GM19372 (cell line): Measurements from ENCODE around the gene GOLGA6L2.
"Not testable (repeated sequence)": the region's sequence is repeated elsewhere in the genome, so short reads cannot be mapped to it uniquely, and the experiment has no call there.

Experiments
- ATAC-seq: cut with Tn5 transposase; IDR thresholded peaks from one replicate; pipeline ENCODE4 v1.9.1; 2021; ENCODE audit warnings: mild to moderate bottlenecking, low read depth, moderate library complexity; ENCODE audit not compliant: unreplicated experiment

GOLGA6L2 gene

DNA sequence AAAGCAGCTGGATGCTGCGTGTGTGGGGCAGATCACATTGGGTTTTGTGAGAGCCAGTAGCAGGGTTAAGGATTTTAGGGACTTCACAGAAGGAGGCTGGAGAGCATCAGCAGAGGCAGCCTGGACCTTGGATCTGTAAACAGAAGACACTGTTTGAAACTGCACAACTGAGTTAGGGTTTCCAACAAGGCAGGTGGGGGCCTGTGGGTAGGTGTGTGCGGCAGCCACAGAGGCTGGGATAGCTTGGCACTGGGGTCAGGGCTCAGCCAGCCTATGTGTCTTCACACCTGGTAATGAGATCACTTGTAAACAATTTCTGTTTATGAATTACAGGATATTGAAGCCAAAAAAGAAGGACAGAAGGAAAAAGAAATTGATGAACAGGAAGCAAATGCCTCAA lies 12.3 kb downstream of the GOLGA6L2 start:
- ATAC-seq = not testable (repeated sequence)

DNA sequence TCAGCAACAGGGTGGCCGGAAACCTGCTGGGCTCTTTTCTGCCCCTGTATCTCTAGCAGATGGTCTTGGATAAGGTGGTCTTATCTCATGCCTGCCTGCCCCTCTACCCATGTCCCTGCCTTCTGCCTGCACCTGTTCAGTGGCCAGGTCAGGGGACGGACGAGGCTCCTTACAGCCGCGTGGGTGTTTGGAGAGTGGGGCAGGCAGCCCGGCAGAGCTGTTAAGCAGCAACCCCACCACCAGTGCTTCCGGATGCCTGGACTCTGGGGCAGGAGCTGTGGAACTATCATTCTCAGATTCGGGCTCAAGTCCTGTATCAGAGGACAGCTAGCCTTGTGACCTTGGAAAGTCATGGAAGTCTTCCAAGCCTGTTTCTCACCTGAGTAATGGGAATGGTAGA lies 21.7 kb downstream of the GOLGA6L2 start:
- not testable (repeated sequence) for ATAC-seq

DNA sequence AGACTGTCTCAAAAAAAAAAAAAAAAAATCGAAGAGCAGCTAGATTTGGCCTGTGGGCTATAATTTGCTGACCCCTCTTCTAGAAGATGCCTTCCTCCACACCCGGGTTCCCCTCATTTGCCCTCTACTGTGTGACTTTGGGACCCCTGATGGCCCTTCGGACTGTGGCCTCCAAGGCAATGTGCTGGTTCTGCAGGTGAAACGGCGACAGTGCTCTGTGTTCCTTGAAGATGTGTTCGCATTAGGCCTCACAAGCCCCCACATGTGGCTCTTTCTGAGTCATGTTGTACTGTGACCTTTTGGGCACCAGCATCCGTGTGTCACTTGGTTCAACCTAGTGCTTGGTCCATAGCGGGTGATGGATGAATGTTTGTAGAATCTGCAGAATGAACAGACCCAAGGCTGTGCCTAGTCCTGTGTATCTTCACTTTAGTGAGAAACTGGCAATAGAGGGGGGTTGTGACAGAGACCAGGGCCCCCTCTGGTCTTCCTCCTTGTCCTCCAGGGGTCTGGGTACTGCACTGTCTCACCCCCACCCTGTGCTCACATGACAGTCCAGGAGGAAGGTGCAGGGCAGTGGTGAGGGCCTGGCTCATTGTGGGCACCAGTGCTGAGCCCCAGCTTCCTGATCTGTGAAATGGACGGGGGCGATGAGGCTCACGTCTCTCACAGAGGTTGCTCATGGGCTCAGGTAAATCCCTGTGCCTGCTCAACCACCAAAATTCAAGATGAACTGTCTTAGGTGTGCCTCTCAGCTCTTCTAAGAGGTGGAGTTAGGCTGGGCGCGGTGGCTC lies 22.7 kb downstream of the GOLGA6L2 start:
- ATAC-seq = no peak

DNA sequence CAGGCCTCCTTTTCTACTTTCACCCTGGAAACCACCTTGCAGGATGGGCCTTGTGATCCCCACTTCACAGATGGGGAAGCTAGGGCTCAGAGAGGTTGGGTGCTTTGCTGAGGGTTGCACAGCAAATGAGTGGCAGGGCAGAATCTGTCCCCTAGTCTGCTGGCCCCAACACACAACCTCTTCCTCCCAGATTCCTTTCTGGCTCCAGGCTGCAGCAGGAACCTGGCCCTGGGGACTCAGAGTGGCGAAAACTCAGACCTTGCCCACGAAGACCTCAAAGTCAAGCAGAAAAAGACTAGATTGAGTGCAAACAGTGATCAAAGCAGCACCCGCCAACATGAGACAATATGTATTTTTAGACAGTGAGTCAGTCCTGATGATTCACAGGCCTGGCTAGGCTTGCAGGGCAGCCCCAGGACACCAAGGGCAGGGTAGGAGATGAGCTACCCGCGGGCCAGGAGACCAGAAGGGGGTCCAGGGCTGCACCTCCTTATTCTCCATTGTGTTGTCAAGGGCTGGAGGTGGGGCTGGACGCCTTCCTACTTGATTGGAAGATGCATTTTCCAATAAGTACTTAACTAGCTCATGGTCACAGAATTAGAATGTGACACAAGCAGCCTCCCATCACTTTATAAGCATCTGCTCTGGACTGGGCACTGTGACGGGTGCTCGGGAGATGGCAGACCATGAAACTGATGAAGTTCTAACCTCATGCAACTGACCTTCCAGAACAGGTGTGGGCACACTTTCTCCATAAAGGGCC lies 23.9 kb downstream of the GOLGA6L2 start:
- no peak for ATAC-seq

DNA sequence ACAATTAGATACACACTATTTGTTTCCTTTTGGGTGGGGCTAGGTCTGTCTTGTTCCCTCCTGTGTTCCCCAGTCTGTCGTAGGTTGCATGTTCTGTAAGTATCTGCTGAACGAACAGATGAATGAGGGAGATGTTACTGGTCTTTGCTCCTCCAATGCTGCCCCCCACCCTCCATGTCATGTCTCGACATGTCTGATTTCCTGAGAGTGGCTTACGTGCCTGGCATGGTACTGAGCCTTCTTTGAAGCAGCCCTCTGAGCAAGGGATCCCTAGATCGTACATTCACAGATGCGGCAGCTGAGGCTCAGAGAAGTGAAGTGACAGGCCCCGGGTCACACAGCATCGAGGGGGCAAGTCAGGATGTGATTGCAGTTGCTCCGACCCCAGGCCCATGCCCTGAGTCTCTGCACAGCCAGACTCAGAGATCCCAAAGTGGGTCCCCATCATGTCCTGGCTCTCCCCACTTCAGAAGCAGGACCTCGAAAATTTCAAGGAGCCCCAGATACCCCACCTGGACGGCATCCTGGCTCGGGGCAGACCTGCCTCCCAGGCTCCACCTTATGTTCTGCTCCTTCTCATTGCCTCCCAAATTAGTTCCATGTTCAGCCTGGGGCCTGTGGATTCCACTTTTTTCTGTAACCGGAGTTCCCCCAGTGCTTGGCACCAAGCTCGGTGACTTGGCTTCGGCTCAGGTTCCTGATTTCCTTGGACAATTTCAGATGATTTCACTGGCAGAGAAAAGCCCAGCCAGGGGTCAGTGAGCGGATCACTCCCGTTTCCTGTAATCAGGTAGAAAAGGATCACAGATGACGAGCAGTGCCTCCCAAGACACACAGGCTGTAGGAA lies 24.7 kb downstream of the GOLGA6L2 start:
- ATAC-seq = no peak

DNA sequence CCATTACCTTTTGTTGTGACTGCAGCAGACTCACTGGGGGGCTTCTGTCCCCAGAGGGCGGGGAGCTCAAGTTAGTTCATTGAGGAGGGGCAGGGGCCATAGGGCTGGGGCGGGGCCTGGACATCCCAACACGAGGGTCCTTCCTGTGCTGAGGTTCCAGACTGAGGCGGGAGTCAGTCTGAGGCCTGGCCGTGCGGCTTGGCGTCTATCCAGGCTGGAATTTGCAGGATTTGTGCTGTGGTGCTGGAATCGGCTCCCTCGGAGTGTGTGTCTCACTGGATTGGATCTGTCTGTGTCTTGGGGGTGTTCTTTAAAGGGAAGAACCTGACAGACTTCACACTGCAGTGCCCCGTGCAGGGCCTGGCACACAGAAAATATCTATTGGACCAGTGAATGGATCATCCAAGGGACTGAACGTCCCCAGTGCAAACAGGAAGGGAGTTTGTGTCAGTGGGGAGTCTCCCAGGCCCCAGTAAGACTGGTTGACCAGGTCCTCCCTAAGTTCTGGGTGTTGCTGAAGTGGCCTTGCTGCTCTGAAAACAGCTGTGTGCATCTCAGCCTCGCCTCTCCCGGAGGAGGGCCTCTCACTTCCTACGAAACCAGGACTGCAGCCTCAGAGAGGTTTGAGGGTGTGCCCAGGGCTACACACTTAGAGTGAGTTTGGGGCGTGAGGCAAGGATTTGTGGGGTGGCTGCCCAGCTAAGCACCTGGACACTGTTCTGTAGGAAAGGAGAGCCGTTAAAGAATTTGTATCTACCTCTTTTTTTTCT lies 26.1 kb downstream of the GOLGA6L2 start:
- no peak for ATAC-seq

DNA sequence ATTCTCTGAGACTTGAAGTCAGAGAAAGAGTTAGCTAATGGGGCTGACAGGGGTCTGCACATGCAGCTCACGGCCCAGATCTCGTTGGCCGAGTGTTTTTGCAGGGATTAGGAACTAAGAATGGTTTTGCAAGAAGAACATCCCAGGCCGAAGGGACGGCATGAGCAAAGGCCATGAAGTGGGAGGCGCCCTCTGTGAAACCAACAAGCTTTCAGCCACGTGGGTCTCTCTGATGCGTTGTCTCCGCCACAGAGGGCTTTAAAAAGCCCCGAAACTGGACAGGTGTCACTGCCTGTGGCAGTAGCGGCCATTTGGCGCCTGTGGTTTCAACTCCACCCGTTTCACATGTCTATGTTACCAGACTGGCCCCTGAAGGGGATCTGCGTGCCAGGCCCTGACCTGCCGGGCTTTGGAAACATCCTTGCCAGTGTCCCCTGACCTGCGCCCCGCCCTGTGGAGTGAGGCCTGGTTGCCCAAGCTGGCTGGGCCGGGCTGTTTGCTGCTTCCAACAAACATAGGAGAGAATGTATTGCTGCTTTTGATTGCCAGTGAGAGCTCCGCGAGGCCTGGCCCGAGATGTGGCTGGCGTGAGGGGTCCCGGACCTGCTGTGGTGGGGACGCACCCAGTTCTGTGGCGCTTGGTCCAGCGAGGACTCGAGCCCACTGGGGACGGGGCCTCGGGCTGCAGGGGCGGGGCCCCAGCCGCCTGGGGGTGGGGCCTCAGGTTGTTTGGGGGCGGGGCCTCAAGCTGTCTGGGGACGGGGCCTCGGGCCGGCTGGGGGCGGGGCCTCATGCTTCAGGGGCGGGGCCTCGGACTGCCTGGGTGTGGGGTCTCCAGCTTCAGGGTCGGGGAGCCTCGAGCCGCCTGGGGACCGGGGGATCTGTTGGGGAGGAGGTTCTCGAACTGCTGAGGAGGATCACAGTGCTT lies 30.4 kb downstream of the GOLGA6L2 start:
- no peak for ATAC-seq

DNA sequence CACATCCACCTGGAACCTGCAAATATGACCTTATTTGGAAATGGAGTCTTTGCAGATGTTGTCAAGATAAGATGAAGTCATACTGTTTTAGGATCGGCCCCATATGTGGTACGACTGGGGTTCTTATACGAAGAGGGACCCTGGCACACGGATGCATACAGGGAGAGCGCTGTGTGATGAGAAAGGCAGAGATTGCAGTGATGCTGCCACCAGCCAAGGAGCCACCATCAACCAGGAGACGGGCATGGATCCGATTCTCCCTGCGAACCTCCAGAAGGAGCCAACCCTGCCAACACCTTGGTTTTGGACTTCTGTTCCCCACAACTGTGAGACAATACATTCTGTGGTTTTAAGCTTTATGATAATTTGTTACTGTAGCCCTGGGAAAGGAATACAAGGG lies 31.2 kb downstream of the GOLGA6L2 start:
- not testable (repeated sequence) for ATAC-seq

DNA sequence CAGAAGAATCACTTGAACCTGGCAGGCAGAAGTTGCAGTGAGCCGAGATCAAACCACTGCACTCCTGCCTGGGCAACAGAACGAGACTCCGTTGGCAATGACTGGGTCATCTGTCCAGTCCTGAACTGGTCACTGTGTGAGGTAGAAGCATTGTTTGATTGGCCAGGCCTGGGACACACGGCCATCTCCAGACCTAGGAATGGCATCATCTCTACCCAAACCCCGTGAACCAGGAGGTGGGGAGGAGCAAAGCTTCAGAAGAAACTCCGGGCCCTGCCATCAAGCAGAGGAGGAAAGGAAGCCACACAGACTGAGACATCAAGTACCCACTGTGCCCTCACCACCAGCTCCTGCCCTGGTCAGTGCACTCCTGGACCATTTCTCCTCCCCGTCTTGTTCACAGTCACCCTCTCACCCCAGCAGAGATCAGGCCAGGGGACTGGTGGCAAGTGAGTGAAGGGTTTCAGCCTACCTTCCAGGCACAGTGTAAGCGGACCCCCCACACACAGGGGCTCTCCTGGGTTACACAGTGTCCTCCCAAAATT lies 31.6 kb downstream of the GOLGA6L2 start:
- ATAC-seq = no peak

DNA sequence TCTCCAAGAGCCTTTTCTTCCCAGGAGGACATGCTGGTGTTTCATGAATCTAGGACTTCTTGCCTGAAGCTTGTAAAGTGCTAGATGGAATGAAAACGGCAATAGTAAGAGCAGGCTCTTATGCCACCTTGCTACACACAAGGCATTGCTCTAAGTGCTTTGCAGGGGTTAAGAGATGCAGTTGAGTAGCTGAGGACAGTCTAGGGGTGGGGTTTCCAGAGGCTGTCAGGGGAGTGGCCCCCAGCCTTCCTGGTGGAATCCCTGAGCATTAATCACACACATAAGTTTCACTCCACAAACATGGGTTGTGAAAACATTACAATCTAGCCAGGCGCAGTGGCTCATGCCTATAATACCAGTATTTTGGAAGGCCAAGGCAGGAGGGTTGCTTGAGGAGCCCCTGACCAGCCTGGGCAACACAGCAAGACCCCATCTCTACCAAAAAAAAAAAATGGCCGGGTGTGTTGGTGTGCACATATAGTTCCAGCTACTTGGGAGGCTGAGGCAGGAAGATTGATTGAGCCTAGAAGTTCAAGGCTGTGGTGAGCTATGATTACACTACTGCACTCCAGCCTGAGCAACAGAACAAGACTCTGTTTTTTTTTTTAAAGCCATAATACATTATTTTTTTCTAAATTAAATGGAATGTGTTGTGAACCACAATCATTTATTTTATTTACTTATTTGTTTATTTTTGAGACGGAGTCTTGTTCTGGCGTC lies 34.0 kb downstream of the GOLGA6L2 start:
- not testable (repeated sequence) for ATAC-seq

DNA sequence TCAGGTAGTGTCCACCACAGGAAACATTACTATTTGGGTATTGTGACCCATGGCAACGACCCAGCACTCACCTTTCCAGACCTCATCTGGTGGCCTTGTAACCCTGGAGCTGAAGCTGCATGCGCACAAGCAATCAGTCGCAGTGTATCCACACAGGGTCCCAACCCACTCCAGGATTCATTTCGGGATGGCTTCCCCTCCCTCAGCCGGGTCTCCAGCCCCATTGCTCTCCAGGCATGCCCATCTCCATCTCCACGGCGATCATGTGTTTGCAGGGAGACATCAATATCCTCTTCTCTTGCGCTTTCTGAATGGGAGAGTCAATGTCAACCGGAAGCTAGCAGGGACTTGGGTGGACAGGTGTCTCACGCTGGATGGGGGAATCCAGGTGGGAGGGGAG lies 35.2 kb downstream of the GOLGA6L2 start:
- ATAC-seq = no peak

DNA sequence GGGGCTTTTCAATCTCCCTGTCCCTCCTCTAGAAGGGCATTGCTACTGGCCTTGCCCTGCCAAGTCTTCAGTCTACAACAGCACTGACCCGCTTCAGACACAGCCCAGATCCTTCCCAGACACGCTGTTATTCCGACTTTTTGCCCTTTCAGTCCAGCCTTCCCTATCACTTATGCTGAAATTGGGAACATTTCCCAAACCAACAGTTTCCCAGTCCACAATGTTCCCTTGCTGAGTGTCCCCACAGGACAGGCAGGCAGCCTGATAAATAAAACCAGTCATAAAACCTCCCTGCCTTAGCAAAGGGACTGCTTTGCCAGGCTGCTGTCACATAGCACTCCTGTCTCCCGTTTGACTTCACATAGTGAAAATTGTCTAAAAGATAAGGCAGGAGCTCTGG lies 43.5 kb downstream of the GOLGA6L2 start:
- no peak for ATAC-seq

DNA sequence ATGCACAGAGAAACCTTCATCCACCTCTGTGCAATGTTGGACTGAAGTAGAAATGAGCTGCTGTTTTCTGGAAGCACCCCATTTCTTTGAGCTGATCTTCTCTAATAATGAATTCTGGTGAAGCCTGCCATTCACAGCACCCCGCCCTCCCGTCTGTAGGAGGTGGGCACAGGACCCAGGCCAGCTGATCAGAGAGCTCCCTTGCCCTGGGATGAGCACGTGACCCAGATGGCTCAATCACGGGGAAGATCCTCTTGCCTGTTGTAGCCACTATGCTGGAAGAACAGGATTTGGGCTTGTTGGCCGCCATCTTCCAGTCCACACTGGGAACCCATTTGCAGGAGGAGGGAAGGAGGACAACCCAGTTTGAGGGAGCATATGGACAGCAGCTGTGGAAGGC lies 44.5 kb downstream of the GOLGA6L2 start:
- ATAC-seq = no peak

DNA sequence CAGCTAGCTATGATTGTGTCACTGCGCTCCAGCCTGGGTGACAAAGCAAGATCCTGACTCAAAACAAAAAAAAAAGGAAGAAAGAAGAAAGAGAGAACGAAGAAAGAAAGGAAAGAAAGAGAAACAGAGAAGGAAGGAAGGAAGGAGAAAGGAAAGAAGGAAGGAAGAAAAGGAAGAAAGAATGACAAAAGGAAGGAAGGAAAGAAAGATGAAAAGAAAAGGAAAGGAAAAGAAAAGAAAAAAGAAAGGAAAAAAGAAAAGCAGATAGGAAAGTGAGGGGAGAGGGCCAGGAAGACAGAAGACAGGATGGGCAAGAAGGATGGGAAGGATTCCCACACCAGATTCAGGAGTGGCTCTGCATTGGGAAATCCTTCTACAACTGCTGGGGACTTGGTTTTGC lies 44.9 kb downstream of the GOLGA6L2 start:
- no peak for ATAC-seq

DNA sequence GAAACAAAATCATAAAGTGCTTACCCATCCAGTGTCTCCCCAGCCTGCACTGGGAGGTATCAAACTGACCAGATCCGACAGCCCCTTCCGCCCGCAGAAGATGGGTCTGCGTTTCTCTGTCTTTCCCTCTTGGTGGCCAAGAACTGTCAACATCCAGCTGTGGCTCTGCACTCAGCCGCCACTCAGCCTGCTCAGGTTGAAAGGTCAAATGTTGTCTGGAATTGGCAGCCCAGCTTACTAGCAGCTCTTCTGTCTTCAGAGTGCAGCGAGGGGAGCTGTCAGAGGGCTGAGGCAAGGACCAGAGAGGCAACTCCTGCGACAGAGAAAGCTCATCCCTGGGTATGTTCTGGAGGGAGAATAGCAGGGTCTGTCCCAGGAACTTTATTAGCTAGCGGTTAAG lies 45.4 kb downstream of the GOLGA6L2 start:
- ATAC-seq = no peak

DNA sequence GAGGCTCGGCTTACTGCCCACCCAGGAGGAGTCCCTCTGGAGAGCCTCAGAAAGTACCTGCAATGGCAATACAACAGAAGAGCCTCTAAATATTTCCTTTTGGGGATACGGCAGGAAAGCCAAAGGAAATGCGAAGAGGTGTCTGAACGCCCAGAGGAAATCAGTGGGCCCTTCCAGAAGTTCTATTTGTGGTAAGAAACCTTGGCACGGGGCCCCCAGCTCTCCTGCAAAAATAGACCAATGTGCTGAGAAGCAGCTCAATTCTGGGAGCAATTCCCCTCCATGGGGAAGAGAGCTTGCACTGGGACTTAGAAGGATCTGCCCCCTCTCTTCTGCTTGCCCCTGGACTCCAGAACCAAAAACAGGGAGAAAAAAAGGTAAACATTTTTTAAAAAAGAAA lies 47.8 kb downstream of the GOLGA6L2 start:
- ATAC-seq = not testable (repeated sequence)

DNA sequence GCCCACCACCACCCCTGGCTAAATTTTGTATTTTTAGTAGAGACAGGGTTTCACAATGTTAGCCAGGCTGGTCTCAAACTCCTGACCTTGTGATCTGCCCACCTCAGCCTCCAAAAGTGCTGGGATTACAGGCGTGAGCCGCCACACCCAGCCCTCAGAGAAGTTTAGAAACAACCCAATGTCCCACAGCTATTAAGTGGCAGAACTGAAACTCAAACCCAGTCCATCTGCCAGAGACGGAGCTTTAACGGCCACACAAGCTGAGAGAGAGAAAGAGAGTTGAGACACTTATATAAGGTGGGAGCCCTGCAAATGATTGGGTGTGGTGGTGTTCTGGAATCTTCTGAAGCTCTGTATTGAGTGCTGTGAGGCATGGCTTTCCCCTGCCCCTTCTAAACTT lies 48.7 kb downstream of the GOLGA6L2 start:
- ATAC-seq = not testable (repeated sequence)

DNA sequence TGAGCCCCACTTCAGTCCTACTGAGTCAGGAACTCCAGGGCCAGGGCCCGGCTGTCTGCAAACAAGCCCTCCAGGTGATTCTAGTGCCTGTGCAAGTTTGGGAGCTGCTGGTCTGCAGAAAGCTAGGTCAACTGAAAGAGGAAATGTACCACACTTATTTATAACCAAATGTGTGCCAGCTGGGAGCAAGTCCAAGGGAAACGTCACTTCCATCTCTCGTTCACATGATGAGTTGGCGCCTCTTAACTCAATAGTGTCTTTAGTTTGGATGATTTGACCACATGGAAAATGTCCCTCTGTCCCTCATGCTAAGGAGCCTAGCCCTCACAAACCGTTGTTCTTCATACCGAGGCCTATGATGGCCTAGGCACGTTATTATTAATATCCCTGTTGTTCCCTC lies 49.3 kb downstream of the GOLGA6L2 start:
- no peak for ATAC-seq
